Muscle layer of colon (tissue), 2 donors: Measurements from ENCODE around the gene AUTS2.

Experiments
- H3K27ac ChIP-seq: one replicate; pipeline ENCODE4 v1.7.0; 2013; ENCODE audit warnings: low read depth, mild to moderate bottlenecking, low read length, moderate library complexity
- H3K27me3 ChIP-seq, 2 donors: one replicate each; pipeline ENCODE4 v1.7.0; 2013; ENCODE audit warnings: low read length in 2 of 2, mild to moderate bottlenecking in 2 of 2; ENCODE audit not compliant: insufficient read depth in 2 of 2, control insufficient read depth in 1 of 2
- H3K36me3 ChIP-seq: one replicate; pipeline ENCODE4 v1.7.0; 2013; ENCODE audit warnings: mild to moderate bottlenecking, low read length; ENCODE audit not compliant: insufficient read depth
- H3K4me1 ChIP-seq: one replicate; pipeline ENCODE4 v1.7.0; 2013; ENCODE audit warnings: mild to moderate bottlenecking, low read length; ENCODE audit not compliant: insufficient read depth
- H3K4me3 ChIP-seq, 2 donors: one replicate each; pipeline ENCODE4 v1.7.0; 2013; ENCODE audit warnings: low read length in 2 of 2, low read depth in 1 of 2, mild to moderate bottlenecking in 1 of 2, moderate library complexity in 1 of 2
- H3K9ac ChIP-seq: one replicate; pipeline ENCODE4 v1.7.0; 2013; ENCODE audit warnings: low read length
- H3K9me3 ChIP-seq: one replicate; pipeline ENCODE4 v1.7.0; 2013; ENCODE audit warnings: mild to moderate bottlenecking, low read length
- donor health status: abdominal sarcoma.
- donor health status: Adenocarcinoma of cecum.

Gene AUTS2

GRCh38 chr7:69832356-69832755 lies 234.1 kb downstream of the AUTS2 start:
- Histone ChIP-seq H3K27me3 (no peaks in the 10 kb centered on the region), H3K27ac (no peak overlapping the region), H3K4me3 (no peak overlapping the region), H3K4me1 (peaks cover 6% of the 10 kb centered on the region), H3K9ac (no peak overlapping the region), H3K36me3 (no peaks in the 10 kb centered on the region), H3K9me3 (no peaks in the 10 kb centered on the region)

- Histone ChIP-seq H3K27me3 (no peaks in the 10 kb centered on the region), H3K27ac (no peak overlapping the region), H3K4me1 (peaks cover 6% of the 10 kb centered on the region)
Observed at GRCh38 chr7:69833964-69834363, 235.7 kb downstream of the AUTS2 start.

GRCh38 chr7:69836702-69837101 lies 238.4 kb downstream of the AUTS2 start:
- Histone ChIP-seq H3K9me3 (no peaks in the 10 kb centered on the region), H3K27ac (no peak overlapping the region), H3K4me3 (no peak overlapping the region), H3K9ac (no peak overlapping the region), H3K4me1 (peaks cover 6% of the 10 kb centered on the region), H3K36me3 (no peaks in the 10 kb centered on the region), H3K27me3 (no peaks in the 10 kb centered on the region)

More at GRCh38 chr7:69833964-69834363, 235.7 kb downstream of the AUTS2 start:
- Histone ChIP-seq H3K9me3 (no peaks in the 10 kb centered on the region), H3K36me3 (no peaks in the 10 kb centered on the region), H3K9ac (no peak overlapping the region), H3K4me3 (no peak overlapping the region)

DNA sequence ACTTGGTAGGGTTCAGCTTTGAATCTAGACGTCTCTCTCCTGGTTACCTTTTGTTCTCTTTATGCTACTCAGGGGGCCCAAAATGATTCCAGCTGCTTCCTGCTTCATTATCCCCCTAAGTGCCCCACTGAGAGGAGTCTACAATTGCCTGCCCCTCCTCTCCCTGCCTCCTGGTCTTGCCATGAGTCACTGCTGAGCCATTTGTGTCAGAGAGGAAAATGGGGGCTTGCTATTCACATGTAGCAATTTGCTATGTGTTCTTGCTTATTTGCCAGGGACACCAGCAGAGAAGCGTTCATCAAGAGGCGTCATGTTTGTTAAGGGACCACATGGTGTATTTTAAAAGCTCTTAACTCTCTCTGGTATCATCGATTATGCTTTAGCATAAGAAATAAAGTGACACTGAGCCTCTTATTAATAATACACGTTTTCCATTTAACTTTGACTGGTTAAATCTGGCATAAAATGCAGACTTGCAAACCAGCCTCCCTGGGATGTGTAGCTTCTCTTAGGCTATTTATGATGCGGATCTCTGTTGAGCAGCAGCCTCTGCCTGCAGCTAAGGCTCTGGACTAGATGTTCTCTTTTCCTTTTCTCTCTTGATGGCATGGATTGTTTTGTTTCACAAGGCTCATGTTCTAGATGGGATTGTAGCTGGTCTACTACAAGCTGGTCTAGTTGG lies 239.3 kb downstream of the AUTS2 start:
- Histone ChIP-seq H3K9me3 (no peaks in the 10 kb centered on the region), H3K27me3 (no peaks in the 10 kb centered on the region), H3K36me3 (no peaks in the 10 kb centered on the region), H3K4me1 (peaks cover 6% of the 10 kb centered on the region), H3K4me3 (no peak overlapping the region), H3K27ac (no peak overlapping the region), H3K9ac (no peak overlapping the region)

DNA sequence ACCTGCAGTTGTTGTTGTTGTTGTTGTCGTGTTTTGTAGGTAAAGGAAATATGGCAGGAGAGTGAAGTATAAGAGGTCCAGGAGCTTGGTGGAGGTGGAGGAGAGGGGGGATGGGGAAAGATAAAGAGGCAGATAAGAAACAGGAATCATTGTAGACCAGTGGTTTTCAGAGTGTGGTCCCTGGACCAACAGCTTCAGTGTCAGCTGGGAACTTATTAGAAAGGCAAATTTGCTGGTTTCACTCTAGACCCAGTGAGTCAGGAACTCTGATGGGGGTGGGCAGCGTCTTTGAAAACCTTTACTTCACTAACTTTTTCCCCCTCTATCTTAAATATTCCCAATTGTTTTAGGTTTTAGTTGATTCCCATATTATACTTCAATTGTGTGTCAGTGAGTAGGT lies 241.5 kb downstream of the AUTS2 start:
- no peaks in the 10 kb centered on the region for H3K36me3 ChIP-seq
- H3K27me3 ChIP-seq: no peaks in the 10 kb centered on the region
- H3K4me1 ChIP-seq: no peaks in the 10 kb centered on the region
- H3K27ac ChIP-seq: no peak overlapping the region
- no peak overlapping the region for H3K9ac ChIP-seq
- H3K9me3 ChIP-seq: no peaks in the 10 kb centered on the region
- H3K4me3 ChIP-seq: no peak overlapping the region

GRCh38 chr7:69840248-69840647 lies 242.0 kb downstream of the AUTS2 start:
- Histone ChIP-seq H3K36me3 (no peaks in the 10 kb centered on the region), H3K4me1 (no peaks in the 10 kb centered on the region), H3K9me3 (no peaks in the 10 kb centered on the region), H3K27me3 (no peaks in the 10 kb centered on the region), H3K9ac (no peak overlapping the region), H3K4me3 (no peak overlapping the region), H3K27ac (no peak overlapping the region)

- no peaks in the 10 kb centered on the region for H3K9me3 ChIP-seq
- no peak overlapping the region for H3K9ac ChIP-seq
- no peaks in the 10 kb centered on the region for H3K27me3 ChIP-seq
- H3K36me3 ChIP-seq: no peaks in the 10 kb centered on the region
- H3K27ac ChIP-seq: no peak overlapping the region
- H3K4me1 ChIP-seq: peaks cover 14% of the 10 kb centered on the region
- no peak overlapping the region for H3K4me3 ChIP-seq
Observed at GRCh38 chr7:69843653-69844052, 245.4 kb downstream of the AUTS2 start.

- no peaks in the 10 kb centered on the region for H3K27me3 ChIP-seq
- H3K4me3 ChIP-seq: no peak overlapping the region
- peaks cover 14% of the 10 kb centered on the region for H3K4me1 ChIP-seq
- H3K27ac ChIP-seq: no peak overlapping the region
- H3K36me3 ChIP-seq: no peaks in the 10 kb centered on the region
- H3K9ac ChIP-seq: no peak overlapping the region
- H3K9me3 ChIP-seq: no peaks in the 10 kb centered on the region
Observed at GRCh38 chr7:69844264-69844868, 246.1 kb downstream of the AUTS2 start.

DNA sequence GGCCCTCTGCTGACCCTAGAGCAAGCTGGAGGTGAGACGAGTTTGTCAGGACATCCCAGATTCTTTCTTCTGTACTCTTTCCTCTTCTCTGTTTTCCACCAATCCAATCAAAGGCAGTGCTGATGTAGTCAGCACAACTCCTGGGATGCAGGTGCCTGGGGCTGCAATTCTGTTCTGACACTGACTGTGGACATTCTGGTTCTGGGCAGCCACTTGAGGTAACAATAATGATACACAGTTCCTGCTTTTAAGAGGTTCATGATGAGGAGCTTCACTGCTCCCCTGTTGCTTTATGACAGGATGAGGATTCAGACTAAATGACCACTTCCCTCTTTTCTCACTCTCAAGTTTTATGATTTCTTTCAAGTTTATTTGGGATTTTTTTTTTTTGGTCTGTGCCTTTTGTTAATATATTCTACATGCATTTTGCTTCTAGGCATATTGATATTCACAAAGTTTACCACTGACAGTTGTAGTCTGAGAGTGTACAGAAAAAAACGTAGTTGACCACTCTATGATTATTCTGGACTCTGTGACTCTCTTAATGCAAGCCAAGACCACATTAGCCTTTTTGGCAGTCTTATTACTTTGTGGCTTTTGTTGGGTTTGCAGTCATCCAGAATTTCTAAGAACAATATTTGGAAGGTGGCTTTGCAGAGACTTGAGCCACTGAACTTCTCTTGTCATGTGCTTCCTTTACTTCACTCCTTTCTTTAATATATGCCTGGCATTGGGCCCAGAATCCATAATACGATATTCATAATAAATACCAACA lies 247.6 kb downstream of the AUTS2 start:
- no peak overlapping the region for H3K9ac ChIP-seq
- no peaks in the 10 kb centered on the region for H3K27me3 ChIP-seq
- H3K27ac ChIP-seq: no peak overlapping the region
- peaks cover 14% of the 10 kb centered on the region for H3K4me1 ChIP-seq
- H3K9me3 ChIP-seq: no peaks in the 10 kb centered on the region
- H3K4me3 ChIP-seq: no peak overlapping the region
- H3K36me3 ChIP-seq: no peaks in the 10 kb centered on the region

- Histone ChIP-seq H3K9me3 (no peaks in the 10 kb centered on the region), H3K4me3 (no peak overlapping the region), H3K27ac (no peak overlapping the region), H3K9ac (no peak overlapping the region), H3K4me1 (peaks cover 14% of the 10 kb centered on the region), H3K36me3 (no peaks in the 10 kb centered on the region), H3K27me3 (no peaks in the 10 kb centered on the region)
Observed at GRCh38 chr7:69847921-69848612, 249.8 kb downstream of the AUTS2 start.

- Histone ChIP-seq H3K27ac (no peak overlapping the region), H3K27me3 (no peaks in the 10 kb centered on the region), H3K4me1 (peaks cover 14% of the 10 kb centered on the region), H3K36me3 (no peaks in the 10 kb centered on the region), H3K9ac (no peak overlapping the region), H3K4me3 (no peak overlapping the region), H3K9me3 (no peaks in the 10 kb centered on the region)
Observed at GRCh38 chr7:69849268-69849667, 251.0 kb downstream of the AUTS2 start.
